Motor neuron (in vitro differentiated cells): ENCODE measurements around the gene GGT6. TPM values are rescaled to one million over a fixed set of nuclear protein-coding genes. Genes with fewer than 3 reads are reported as not detected.

Source experiments
- ATAC-seq, 8 experiments: fragments of 200-7000 bp; cut with Tn5 transposase; replicated peaks in 6 of 8; 2 replicates each; pipeline ENCODE4 v1.8.0; 2021; ENCODE audit warnings: mild to moderate bottlenecking in 8 of 8, moderate library complexity in 8 of 8
- H3K27ac ChIP-seq, 2 donors: fragments of 250-450 bp; sonication (Bioruptor Pico); 2 replicates each; pipeline ENCODE4 v1.9.0; 2021; ENCODE audit warnings: antibody characterized with exemption in 2 of 2, mild to moderate bottlenecking in 2 of 2, moderate library complexity in 1 of 2
- H3K4me1 ChIP-seq, 2 donors: fragments of 250-450 bp; sonication (Bioruptor Pico); replicated peaks in 1 of 2; 2 replicates each; pipeline ENCODE4 v1.6.1; 2021; ENCODE audit warnings: antibody characterized with exemption in 2 of 2, mild to moderate bottlenecking in 2 of 2, moderate library complexity in 1 of 2
- H3K4me3 ChIP-seq, 5 donors: fragments of 250-450 bp; sonication (Bioruptor Pico); 2 replicates each; pipeline ENCODE4 v1.9.0; 2021; ENCODE audit warnings: antibody characterized with exemption in 5 of 5, mild to moderate bottlenecking in 5 of 5, moderate library complexity in 4 of 5
- WGBS, 10 experiments: fragments of 450-650 bp; shearing (Covaris generic); methylation state at CpG; one replicate each; pipeline ENCODE4 v1.0.0; 2022; 5-methylcytosine and 5-hydroxymethylcytosine counted together
- in situ Hi-C, 9 experiments: fragments of 400-800 bp; cut with MboI; loops; one replicate each; pipeline ENCODE4 v1.15.0; 2021; ENCODE audit warnings: low sequenced_read_pairs in 9 of 9, low pct_unique_long_range_greater_than_20kb in 2 of 9; ENCODE audit not compliant: unreplicated experiment in 9 of 9
- total RNA-seq, 8 experiments: library from RNA; unstranded; fragments of 300-600 nt; gene quantifications; 2 replicates each; pipeline versions ENCODE4 v1.2.3 to v1.2.4, GENCODE V29; 2022

The GGT6 gene
- total RNA-seq, 8 experiments from 2014 or later: 0.13 to 1.00 (median 0.20) TPM; not detected in 1

- H3K27ac ChIP-seq: peak overlapping the region; percentile 11 to 70
- in situ Hi-C loops: no loop called here
- 0 to 12% (median 5%) methylated on average over 1 to 17 of the region's 18 CpGs; no CpG with 5 or more reads in 3 of the 10 experiments for WGBS, 10 experiments
- peak overlapping the region; percentile 51 to 77 (median 57) for H3K4me3 ChIP-seq
- H3K4me1 ChIP-seq: peaks cover 8 to 13% of the 10 kb centered on the region in 2 donors
- ATAC-seq: peak in 7 of 8 experiments; percentile 0 to 8 (median 2)
These were observed 5.9 kb downstream of the GGT6 start for GRCh38 chr17:4554441-4554996.

GRCh38 chr17:4553669-4554068 lies 6.7 kb downstream of the GGT6 start:
- in situ Hi-C loops: no loop called here
- 55 to 100% (median 85%) methylated on average over 1 to 6 of the region's 9 CpGs for WGBS, 10 experiments
- no peak for ATAC-seq
- H3K4me1 ChIP-seq: peaks cover 8 to 13% of the 10 kb centered on the region in 2 donors
- peak overlapping the region in 2 of 5 donors; percentile 51 to 77 for H3K4me3 ChIP-seq
- no peak overlapping the region for H3K27ac ChIP-seq

DNA sequence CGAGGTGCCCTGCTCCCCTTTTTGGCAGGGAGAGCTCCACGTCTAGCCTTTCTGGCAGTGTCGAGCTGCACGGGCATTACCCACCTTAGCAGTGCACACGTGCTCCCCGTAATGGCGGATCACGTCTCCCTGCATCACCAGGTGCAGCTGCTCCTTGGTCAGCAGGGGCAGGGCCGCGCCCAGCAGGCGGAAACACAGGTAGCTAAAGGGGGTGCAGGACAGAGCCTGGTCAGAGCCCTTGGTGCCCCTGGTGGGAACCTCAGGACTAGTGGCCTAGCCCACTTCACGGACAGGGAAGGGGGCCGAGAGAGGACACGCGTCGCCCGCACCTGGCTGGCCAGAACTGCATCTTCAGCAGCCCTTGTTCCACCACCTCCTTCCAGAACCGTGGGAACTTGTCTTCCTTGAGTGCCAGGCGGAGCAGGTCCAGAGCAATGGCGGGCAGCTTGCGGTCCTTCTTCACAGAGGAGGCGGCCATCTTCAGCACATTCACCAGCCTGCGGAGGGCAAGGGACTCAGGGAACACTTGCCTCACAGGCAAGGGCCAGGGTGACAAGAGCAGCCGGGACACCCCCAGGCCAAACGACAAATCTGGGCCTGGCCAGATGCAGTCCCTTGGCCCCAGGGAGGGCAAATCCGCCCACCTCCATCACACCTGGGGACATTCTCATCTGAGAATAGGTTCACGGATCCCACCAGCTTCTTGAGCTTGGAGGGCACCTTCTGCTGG lies 8.4 kb downstream of the GGT6 start:
- Histone ChIP-seq H3K4me1 (peaks cover 8 to 13% of the 10 kb centered on the region in 2 donors), H3K27ac (no peak overlapping the region), H3K4me3 (no peak overlapping the region)
- ATAC-seq: no peak
- 90 to 100% (median 100%) methylated on average over 1 to 12 of the region's 27 CpGs; no CpG with 5 or more reads in 3 of the 10 experiments for WGBS, 10 experiments
- in situ Hi-C loops: no loop called here

DNA sequence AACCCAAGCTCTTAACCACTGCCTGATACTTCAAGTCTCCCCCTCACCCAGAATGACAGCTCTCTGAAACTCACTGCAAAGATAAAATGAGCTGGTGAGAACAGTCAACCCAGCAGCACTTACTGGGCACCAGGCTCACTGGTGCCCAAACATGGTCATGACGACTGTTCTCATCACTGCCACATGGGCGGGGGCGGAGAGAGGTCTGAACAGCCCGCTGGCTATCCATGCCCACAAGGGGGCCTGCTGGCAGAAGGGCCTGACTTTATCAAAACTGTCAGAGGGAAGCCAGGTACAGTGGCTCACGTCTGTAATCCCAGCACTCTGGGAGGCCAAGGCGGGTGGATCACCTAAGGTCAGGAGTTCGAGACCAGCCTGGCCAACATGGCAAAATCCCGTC lies 9.2 kb downstream of the GGT6 start:
- in situ Hi-C loops: no loop called here
- ATAC-seq: no peak
- Histone ChIP-seq H3K4me3 (no peak overlapping the region), H3K27ac (no peak overlapping the region), H3K4me1 (peaks cover 7 to 9% of the 10 kb centered on the region in 2 donors)
- 60 to 100% (median 83%) methylated on average over 1 to 5 of the region's 8 CpGs; no CpG with 5 or more reads in 4 of the 10 experiments for WGBS, 10 experiments

DNA sequence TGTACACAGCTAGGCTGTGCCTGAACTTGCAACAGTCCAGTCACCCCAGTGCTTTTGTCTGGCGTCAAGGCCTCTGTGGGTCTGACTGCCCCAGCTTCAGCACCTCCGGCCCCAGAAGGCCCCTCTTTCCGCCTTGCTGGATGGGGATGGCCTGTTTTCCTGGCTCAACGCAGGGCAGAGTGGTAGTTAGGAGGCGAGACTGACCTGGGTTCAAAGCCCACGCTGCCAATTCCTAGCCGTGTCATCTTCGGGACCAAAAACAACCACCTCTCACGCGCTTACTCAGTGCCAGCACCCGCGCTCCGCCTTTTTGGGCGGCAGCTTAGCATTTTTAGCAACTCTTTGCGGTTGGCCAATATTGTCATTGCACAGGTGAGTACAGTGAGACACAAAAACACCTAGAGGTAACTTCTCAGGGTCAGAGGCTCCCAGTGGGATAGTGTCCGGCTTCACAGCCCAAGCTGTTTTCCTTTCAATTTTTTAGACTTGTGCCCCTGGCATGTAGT lies 9.8 kb downstream of the GGT6 start:
- no peak overlapping the region for H3K27ac ChIP-seq
- no peak overlapping the region for H3K4me3 ChIP-seq
- in situ Hi-C loops: no loop called here
- WGBS, 10 experiments: 90 to 100% (median 100%) methylated on average over 1 to 11 of the region's 16 CpGs; no CpG with 5 or more reads in 3 of the 10 experiments
- no peak for ATAC-seq
- H3K4me1 ChIP-seq: peaks cover 3 to 5% of the 10 kb centered on the region in 2 donors

- no peak for ATAC-seq
- 78 to 100% (median 95%) methylated on average over 1 to 8 of the region's 25 CpGs; no CpG with 5 or more reads in 1 of the 10 experiments for WGBS, 10 experiments
- in situ Hi-C loops: no loop called here
- Histone ChIP-seq H3K4me1 (peaks cover 3 to 5% of the 10 kb centered on the region in 2 donors), H3K4me3 (no peak overlapping the region), H3K27ac (no peak overlapping the region)
These were observed 10.4 kb downstream of the GGT6 start for GRCh38 chr17:4549781-4550533.

- Histone ChIP-seq H3K4me3 (no peak overlapping the region), H3K27ac (no peak overlapping the region), H3K4me1 (peaks cover 0 to 3% of the 10 kb centered on the region in 2 donors)
- WGBS, 10 experiments: 91 to 100% (median 91%) methylated on average over 1 to 12 of the region's 24 CpGs; no CpG with 5 or more reads in 7 of the 10 experiments
- ATAC-seq: no peak
- in situ Hi-C loops: no loop called here
These were observed 11.5 kb downstream of the GGT6 start for GRCh38 chr17:4548721-4549531.

GRCh38 chr17:4548061-4548461 lies 12.3 kb downstream of the GGT6 start:
- H3K4me3 ChIP-seq: no peak overlapping the region
- in situ Hi-C loops: no loop called here
- no peaks in the 10 kb centered on the region for H3K4me1 ChIP-seq
- H3K27ac ChIP-seq: no peak overlapping the region
- ATAC-seq: peak in 1 of 8 experiments; percentile 15
- 89 to 100% methylated on average over 3 to 5 of the region's 18 CpGs; no CpG with 5 or more reads in 8 of the 10 experiments for WGBS, 10 experiments

DNA sequence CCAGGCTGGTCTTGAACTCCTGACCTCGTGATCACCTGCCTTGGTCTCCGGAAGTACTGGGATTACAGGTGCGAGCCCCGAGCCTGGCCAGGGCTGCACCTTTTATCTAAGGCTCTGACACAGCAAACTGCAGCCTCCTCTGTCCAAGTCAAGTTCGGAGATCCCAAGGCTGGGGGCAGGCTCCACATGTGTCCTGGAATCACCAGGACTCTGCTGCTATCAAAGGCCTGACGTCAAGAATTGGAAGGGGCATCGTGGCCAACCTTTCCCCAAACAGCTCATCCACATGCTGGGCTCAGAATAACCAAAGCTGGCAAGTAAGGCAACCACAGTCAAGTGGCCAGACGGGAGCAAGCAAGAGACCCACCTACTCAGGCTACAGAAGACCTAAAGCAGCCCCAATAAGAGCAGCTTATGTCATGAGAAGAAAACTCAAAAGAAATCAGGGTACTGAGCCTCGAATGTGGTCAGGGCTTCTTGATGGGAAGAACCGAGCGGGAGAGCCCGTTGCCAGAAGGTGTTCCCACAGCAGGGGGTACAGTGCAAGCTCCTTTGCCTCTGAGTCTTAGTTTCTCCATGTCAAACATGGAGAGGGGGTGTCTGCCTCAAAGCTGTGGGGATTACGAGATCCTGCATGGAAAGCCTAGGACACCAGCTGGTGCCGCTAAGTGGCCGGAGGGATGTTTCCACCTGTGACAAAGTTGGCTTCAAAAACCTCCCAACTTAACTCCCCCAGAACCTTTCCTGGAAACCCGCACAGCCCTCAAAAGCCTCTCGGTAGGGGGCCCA lies 13.1 kb downstream of the GGT6 start:
- H3K27ac ChIP-seq: no peak overlapping the region
- H3K4me3 ChIP-seq: no peak overlapping the region
- WGBS, 10 experiments: 80 to 100% (median 90%) methylated on average over 1 to 12 of the region's 17 CpGs; no CpG with 5 or more reads in 3 of the 10 experiments
- no peak for ATAC-seq
- no peaks in the 10 kb centered on the region for H3K4me1 ChIP-seq
- in situ Hi-C loops: no loop called here

GRCh38 chr17:4545217-4545951 lies 15.0 kb downstream of the GGT6 start:
- in situ Hi-C loops: no loop called here
- 53% methylated on average over 3 of the region's 32 CpGs; no CpG with 5 or more reads in 9 of the 10 experiments for WGBS, 10 experiments
- no peak overlapping the region for H3K4me3 ChIP-seq
- H3K4me1 ChIP-seq: no peaks in the 10 kb centered on the region
- ATAC-seq: no peak
- H3K27ac ChIP-seq: no peak overlapping the region

- no peak for ATAC-seq
- in situ Hi-C loops: no loop called here
- no peaks in the 10 kb centered on the region for H3K4me1 ChIP-seq
- H3K4me3 ChIP-seq: no peak overlapping the region
- H3K27ac ChIP-seq: no peak overlapping the region
- no CpG with 5 or more reads among the region's 18 CpGs for WGBS, 10 experiments
These were observed 15.5 kb downstream of the GGT6 start for GRCh38 chr17:4544951-4545216.
